Fibroblast of skin of scalp (primary cell): ENCODE data around the gene CDK5RAP2.
"Not testable (repeated sequence)": the region's sequence is repeated elsewhere in the genome, so short reads cannot be mapped to it uniquely, and the experiment has no call there.

ENCODE experiments used
- DNase-seq: peaks from one replicate; pipeline ENCODE4 v3.0.0-alpha.2; 2013

CDK5RAP2 gene

DNA sequence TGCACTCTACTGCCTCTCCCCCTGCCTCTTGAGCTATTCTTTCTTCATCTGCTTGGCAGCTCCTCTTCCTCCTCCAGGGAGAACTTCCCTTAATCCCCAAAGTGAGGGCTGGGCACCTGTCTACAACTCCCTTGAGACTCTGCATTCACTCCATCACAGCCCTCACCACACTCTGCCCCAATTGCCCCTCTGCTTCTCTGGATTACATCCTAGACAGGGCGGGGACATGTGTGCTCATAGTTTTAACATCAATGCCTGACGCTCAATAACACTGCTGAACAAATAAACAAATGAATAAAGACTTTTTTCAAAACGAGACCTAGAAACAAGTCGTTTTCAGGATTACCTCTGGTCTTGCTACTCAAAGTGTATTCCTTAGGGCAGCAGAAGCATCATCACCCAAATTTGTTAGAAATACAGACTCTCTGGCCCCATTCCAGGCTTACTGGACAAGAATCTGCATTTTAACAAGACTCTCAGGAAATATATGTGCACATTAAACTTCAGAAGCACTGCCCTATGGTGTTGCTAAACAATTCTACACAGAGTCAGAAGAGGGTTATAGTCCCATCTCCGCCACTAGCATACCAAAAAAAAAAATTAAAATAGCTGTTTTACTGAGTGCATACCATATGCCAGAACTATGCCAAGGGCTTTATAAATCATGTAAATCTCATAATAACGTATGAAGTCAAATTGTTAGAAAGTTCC, 115.6 kb downstream of the CDK5RAP2 start:
- no peak for DNase-seq

DNA sequence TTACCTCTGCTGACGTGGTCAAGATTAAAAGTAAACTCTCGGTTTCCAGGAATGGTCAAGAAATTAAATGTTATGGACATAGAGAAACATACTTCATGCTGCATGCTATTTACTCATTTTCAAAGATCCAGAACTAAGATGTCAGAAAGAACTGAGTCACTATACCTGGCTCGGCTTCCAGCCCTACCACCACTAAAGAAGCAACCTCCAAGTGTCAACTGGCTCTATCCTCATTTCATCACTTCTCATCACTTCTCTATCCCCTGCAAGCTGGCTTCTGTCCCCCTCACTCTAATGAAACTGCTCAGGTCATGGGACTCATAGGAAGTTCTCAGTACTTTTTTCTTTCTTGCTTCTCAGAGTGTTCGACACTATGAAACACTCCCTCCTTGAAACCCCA, 116.2 kb downstream of the CDK5RAP2 start:
- no peak for DNase-seq

GRCh38 chr9:120461677-120462076, 118.3 kb downstream of the CDK5RAP2 start:
- DNase-seq: not testable (repeated sequence)

GRCh38 chr9:120456218-120456617, 123.7 kb downstream of the CDK5RAP2 start:
- no peak for DNase-seq

- no peak for DNase-seq
Observed at GRCh38 chr9:120454467-120454866, 125.5 kb downstream of the CDK5RAP2 start.

DNA sequence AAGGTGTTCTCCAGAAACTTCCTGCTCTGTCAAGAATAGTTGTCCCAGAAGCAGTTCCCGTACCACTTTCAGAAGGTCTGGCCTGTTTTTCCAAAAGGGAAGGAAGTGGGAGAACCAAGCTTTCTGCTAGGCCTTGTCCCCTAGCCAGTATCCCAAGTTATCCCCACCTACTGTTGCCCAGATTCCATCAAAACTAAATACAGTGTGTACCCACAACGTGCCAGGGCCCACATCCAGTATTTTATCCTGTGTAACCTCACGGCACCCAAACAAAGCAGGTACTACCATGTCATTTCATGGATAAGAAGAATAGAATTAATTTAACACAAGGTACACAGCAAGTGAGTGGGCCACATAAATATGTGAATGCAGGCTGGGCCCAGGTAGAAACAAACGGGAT, 126.2 kb downstream of the CDK5RAP2 start:
- no peak for DNase-seq

- no peak for DNase-seq
Observed at GRCh38 chr9:120452631-120453030, 127.3 kb downstream of the CDK5RAP2 start.

- no peak for DNase-seq
Observed at GRCh38 chr9:120450916-120451315, 129.1 kb downstream of the CDK5RAP2 start.

DNA sequence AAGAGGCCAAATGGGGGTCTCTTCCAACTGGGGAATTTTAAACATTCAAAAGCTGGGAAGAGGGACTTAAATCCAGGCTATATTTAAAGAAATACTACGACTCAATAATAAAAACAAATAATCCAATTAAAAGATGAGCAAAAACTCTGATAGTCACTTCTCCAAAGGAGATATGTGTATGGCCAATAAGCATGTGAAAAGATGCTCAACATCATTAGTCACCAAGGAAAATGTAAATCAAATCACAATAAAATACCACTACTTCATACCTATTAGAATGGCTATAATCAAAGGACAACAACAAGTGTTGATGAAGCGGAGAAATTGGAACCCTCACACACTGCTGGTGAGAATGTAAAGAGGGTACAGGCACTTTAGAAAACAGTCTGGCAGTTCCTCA, 130.4 kb downstream of the CDK5RAP2 start:
- DNase-seq: no peak

DNA sequence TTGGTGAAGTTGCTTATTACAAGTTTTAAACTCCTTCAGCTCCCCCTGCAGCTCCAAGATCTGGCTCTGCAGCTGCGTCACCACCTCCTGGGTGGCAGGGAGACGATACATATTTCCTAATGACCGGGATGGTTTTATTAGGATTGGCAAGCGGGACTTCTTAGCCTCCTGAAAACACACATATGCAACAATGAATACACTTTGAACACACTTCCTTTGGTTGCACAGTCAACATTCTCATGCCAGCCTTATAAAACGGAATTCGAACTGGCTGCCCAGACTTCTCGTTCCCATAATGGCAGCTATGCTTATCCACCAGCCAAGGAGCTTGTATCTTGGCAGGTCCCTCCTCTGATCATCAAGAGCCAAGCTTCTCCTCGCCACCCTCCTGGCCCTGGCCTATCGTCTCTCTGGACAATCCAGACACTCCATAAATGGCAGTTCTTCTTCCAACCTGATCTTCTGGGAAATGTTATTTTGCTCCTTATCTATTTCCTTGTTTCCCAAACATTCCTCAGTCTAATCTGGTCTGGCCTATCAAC, 131.9 kb downstream of the CDK5RAP2 start:
- DNase-seq: no peak

- peak; percentile 30 for DNase-seq
Observed at GRCh38 chr9:120446671-120447070, 133.3 kb downstream of the CDK5RAP2 start.

DNA sequence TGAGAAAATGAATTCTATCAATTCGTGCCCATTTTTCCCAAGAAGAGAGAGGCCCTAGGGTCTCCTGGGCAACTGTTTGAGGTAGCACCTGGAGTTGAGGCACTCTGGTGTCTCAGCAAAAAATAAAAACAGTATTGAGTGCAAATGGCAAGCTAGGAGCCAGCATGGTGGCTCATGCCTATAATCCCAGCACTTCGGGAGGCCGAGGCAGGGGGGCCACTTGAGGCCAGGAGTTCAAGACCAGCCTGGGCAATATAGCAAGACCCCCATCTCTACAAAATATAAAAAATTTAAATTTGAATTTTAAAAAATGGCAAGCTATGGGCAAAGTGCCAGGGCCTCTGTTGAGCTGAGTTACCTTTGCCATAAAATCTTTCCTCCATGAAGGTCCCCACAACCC, 136.0 kb downstream of the CDK5RAP2 start:
- no peak for DNase-seq

GRCh38 chr9:120443489-120443888, 136.5 kb downstream of the CDK5RAP2 start:
- peak; percentile 82 for DNase-seq

DNA sequence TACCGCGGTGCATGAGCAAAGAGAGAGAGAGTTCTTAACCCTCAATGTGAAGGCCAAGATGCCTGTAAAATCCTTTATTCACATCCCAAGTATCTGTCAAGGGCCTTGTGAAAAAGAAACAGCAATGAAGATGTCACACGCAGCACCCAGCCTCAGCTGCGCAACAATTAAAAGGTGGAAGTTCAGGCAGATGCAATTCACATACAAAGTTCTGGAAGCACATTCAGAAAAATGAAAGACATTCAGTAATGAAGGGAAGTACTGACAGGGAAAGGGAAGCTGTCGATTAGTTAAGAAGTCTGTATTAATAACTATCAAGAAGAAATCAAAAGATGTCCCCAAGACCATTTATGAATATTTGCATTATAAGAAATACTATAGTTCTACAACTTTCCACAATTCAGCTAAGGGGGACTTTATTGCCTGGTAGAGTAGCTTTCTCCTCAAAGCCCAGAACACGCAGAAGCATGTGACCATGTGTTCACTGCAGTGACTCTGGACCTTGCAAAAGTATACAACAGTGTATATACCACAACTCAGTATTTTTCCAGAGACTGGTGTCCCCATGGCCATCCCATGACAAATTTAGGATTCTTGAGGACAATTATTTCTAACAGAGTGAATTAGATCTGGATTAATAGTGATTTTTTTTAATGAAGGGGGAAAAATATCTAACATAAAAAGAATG, 137.5 kb downstream of the CDK5RAP2 start:
- no peak for DNase-seq

GRCh38 chr9:120441426-120442307, 138.3 kb downstream of the CDK5RAP2 start:
- DNase-seq: peak; percentile 91

- DNase-seq: no peak
Observed at GRCh38 chr9:120440791-120441190, 139.2 kb downstream of the CDK5RAP2 start.

GRCh38 chr9:120439926-120440325, 140.0 kb downstream of the CDK5RAP2 start:
- no peak for DNase-seq

GRCh38 chr9:120438836-120439546, 141.0 kb downstream of the CDK5RAP2 start:
- peak; percentile 30 for DNase-seq

DNA sequence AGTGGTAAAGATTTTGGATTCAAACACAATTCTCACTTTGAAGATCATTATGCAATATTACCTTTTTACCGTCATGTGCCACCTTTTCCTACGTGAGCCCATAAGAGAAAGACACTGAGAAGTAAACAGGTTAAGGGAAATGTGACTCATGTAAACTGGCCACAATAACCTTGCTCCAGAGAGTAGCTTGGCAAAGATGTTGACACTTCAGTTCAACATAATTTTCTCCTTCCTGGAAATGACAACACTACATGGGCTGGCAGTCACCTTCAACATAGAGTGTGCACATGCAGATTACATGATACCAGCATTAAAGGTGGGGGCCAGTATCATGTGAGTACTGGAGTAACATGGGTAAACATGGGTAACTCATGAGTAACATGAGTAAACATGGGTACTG, 141.9 kb downstream of the CDK5RAP2 start:
- DNase-seq: no peak

DNA sequence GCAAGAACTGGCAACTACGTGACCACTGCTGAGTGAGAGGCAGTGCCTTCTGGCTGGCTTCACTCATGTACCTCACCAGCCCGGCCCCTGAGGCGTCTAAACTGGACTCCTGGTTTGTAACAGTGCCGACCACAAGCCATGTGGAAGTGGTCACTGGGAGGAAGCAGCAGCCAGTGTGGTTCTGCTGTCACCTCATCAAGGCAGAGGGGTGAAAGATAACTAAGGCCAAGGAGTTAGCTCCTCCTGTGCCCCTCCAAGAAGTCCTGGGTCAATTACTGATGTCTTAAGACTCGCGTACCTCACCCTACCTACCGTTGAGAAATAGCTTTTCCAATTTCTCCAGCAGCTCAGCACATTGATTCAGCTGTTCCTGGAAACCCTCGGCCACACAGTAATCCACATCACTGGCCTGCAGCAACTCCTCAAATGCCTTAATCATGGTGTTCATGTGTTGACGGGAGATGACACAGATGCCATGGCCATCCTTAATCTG, 142.9 kb downstream of the CDK5RAP2 start:
- no peak for DNase-seq

GRCh38 chr9:120436446-120436845, 143.5 kb downstream of the CDK5RAP2 start:
- no peak for DNase-seq

DNA sequence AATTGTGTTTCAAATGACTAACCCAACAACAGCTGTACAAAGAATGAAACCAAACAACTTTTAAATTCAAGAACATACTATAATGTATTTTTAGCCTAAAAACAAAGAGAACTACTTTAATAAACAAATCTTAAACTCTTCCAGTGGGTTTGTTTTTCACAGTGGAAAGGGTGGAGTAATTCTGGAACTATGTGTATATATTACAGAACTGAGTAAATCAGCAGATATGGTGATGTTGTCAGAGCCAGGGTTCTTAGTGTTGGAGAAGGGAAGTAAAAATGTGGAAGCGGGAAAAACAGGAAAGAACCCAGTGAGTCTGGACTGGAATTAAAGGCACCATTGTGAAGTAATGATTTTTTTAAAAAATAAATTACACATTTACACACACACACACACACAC, 144.9 kb downstream of the CDK5RAP2 start:
- DNase-seq: no peak
